HepG2 (cell line): ENCODE data around the gene ATPAF2. TPM values are rescaled to one million over a fixed set of nuclear protein-coding genes. Genes with fewer than 3 reads are reported as not detected.
A peak's percentile ranks its signal among the peaks of the same experiment; 100 is the strongest.

Experiments
- ATAC-seq: fragments of 200-7000 bp; cut with Tn5 transposase; 3 replicates; pipeline ENCODE4 v1.9.1; 2020; ENCODE audit warnings: mild to moderate bottlenecking, moderate library complexity
- BruUV-seq: library from RNA; stranded (reverse); fragments of 400-500 nt; replicated peaks from 2 replicates; lab custom pipeline; 2021; lab: Mats Ljungman, UMichigan
- CTCF ChIA-PET: fragments of 300-600 bp; formaldehyde crosslinking; extraction: SDS; loops from one replicate; lab custom pipeline; 2021; ENCODE audit warnings: low total read pairs, inconsistent platforms, low intra/inter-chr PET ratio; lab: Yijun Ruan, JAX
- POLR2A ChIA-PET: fragments of 350-600 bp; sonication (Branson Sonifier 250); formaldehyde crosslinking; loops from one replicate; lab custom pipeline; 2020; ENCODE audit warnings: antibody characterized with exemption, inconsistent platforms; lab: Yijun Ruan, JAX
- DNase-seq: peaks from one replicate; pipeline ENCODE4 v3.0.0-alpha.2; 2015; ENCODE audit warnings: low spot score
- FAIRE-seq: peaks from 3 replicates; lab custom pipeline; 2011; peaks lifted over from hg19 to GRCh38; lab: Jason Lieb, UNC
- H2AFZ ChIP-seq: one replicate; pipeline ENCODE4 v1.6.1; 2011; ENCODE audit warnings: low read length, inconsistent platforms
- H3K27ac ChIP-seq: fragments of 300-600 bp; 3 replicates; pipeline ENCODE4 v1.8.0; 2011; ENCODE audit warnings: mixed run types, mild to moderate bottlenecking, mixed read lengths, low read length, inconsistent platforms; ENCODE audit not compliant: insufficient read depth; ENCODE audit errors: extremely low read length
- H3K27me3 ChIP-seq, 2 experiments: fragments of 200-600 bp in 1 of 2; 2 replicates in 1 of 2; 3 replicates in 1 of 2; pipeline versions ENCODE4 v1.6.0 to v1.8.0; 2011; ENCODE audit warnings: low read length in 2 of 2, mild to moderate bottlenecking in 2 of 2, moderate library complexity in 2 of 2, inconsistent platforms in 1 of 2; ENCODE audit not compliant: insufficient read depth in 2 of 2, control insufficient read depth in 1 of 2
- H3K36me3 ChIP-seq, 2 experiments: fragments of 200-600 bp in 1 of 2; replicated peaks in 1 of 2; 2 replicates in 1 of 2; 3 replicates in 1 of 2; pipeline versions ENCODE4 v1.5.1 to v1.8.0; 2011; ENCODE audit warnings: low read length in 2 of 2, inconsistent platforms in 1 of 2; ENCODE audit not compliant: insufficient read depth in 2 of 2, control insufficient read depth in 1 of 2
- H3K4me1 ChIP-seq: 2 replicates; pipeline ENCODE4 v1.5.1; 2012; ENCODE audit warnings: low read length, inconsistent platforms; ENCODE audit not compliant: insufficient read depth
- H3K4me2 ChIP-seq: 2 replicates; pipeline ENCODE4 v1.6.0; 2011; ENCODE audit warnings: low read depth, low read length, inconsistent platforms
- H3K4me3 ChIP-seq, 3 experiments: fragments of 200-600 bp in 1 of 3; sonication (generic), shearing (Covaris generic) in 1 of 3; replicated peaks in 1 of 3; 2 replicates each; pipeline ENCODE4 v1.5.1; 2011 to 2016; ENCODE audit warnings: low read length in 3 of 3, inconsistent platforms in 2 of 3, low read depth in 2 of 3, mild to moderate bottlenecking in 2 of 3, control low read depth in 1 of 3, mixed read lengths in 1 of 3; ENCODE audit not compliant: insufficient read depth in 1 of 3
- H3K79me2 ChIP-seq: one replicate; pipeline ENCODE4 v1.6.1; 2011; ENCODE audit warnings: low read length, inconsistent platforms; ENCODE audit not compliant: insufficient read depth
- H3K9ac ChIP-seq: 2 replicates; pipeline ENCODE4 v1.6.0; 2011; ENCODE audit warnings: mild to moderate bottlenecking, low read depth, low read length, inconsistent platforms; ENCODE audit not compliant: insufficient read depth
- H3K9me3 ChIP-seq: 2 replicates; pipeline ENCODE4 v1.5.1; 2012; ENCODE audit warnings: mild to moderate bottlenecking, low read length
- H4K20me1 ChIP-seq: 2 replicates; pipeline ENCODE4 v1.6.0; 2011; ENCODE audit warnings: inconsistent platforms, mild to moderate bottlenecking, low read length, moderate library complexity; ENCODE audit not compliant: insufficient read depth
- CBX1 ChIP-seq: IDR thresholded peaks from one replicate; pipeline ENCODE4 v1.6.1; 2016; ENCODE audit warnings: antibody characterized with exemption, low read depth
- CENPBD1 ChIP-seq: sonication (generic); formaldehyde crosslinking; IDR thresholded peaks from 2 replicates; pipeline ENCODE4 v1.8.0; 2022; ENCODE audit warnings: missing genetic modification reagents, low read depth, mild to moderate bottlenecking, borderline replicate concordance
- DZIP1 ChIP-seq: sonication (generic); formaldehyde crosslinking; IDR thresholded peaks from 2 replicates; pipeline ENCODE4 v1.5.0; 2020; ENCODE audit warnings: mild to moderate bottlenecking, missing genetic modification reagents
- ETV5 ChIP-seq: IDR thresholded peaks from 2 replicates; pipeline ENCODE4 v1.6.1; 2018; ENCODE audit warnings: missing biosample characterization, missing genetic modification reagents, inconsistent platforms, borderline replicate concordance
- HNRNPK ChIP-seq: fragments of 200-400 bp; formaldehyde crosslinking; IDR thresholded peaks from 2 replicates; pipeline ENCODE4 v1.6.1; 2018; ENCODE audit warnings: low read length, low read depth, moderate library complexity, mild to moderate bottlenecking; ENCODE audit not compliant: poor library complexity, severe bottlenecking
- MXD3 ChIP-seq: IDR thresholded peaks from 2 replicates; pipeline ENCODE4 v1.6.1; 2016; ENCODE audit warnings: mild to moderate bottlenecking, missing biosample characterization, missing genetic modification reagents
- ZFAT ChIP-seq: sonication (generic); formaldehyde crosslinking; conservative IDR thresholded peaks from 2 replicates; pipeline ENCODE4 v1.8.1; 2023; ENCODE audit warnings: missing genetic modification reagents, inconsistent platforms
- ZNF142 ChIP-seq: sonication (generic); formaldehyde crosslinking; IDR thresholded peaks from 2 replicates; pipeline ENCODE4 v1.4.0; 2020; ENCODE audit warnings: missing genetic modification reagents
- ZNF570 ChIP-seq: sonication (generic); formaldehyde crosslinking; IDR thresholded peaks from 2 replicates; pipeline ENCODE4 v1.4.0; 2020; ENCODE audit warnings: mild to moderate bottlenecking, missing genetic modification reagents, borderline replicate concordance
- WGBS: methylation state at CpG from one replicate; pipeline ENCODE4 v1.1.6; 2017; ENCODE audit warnings: low lambda C conversion rate; 5-methylcytosine and 5-hydroxymethylcytosine counted together
- in situ Hi-C: cut with HindIII; loops from 2 replicates; pipeline ENCODE4 v1.10.0; 2017; ENCODE audit warnings: low pct_unique_long_range_greater_than_20kb; ENCODE audit not compliant: extremely low pct_ligation_motif_present
- intact Hi-C: fragments of 100-400 bp; cut with micrococcal nuclease; formaldehyde crosslinking; loops from one replicate; pipeline ENCODE4 v1.10.0; 2022; ENCODE audit not compliant: unreplicated experiment
- polyA plus RNA-seq, 8 experiments: library from polyadenylated mRNA; depleted of rRNA in 3 of 8; stranded (reverse) in 7 of 8; unstranded in 1 of 8; fragments of >200 nt; fragmentation: Illumina TruSeq in 4 of 8; extraction: Trizol in 4 of 8; gene quantifications; 2 replicates each; pipeline versions ENCODE4 v1.2.1 to v1.2.3, GENCODE V29; 2011 to 2016; ENCODE audit warnings: low read depth in 4 of 8, missing spikeins in 1 of 8, mixed read lengths in 1 of 8; ENCODE audit not compliant: insufficient read depth in 1 of 8
- total RNA-seq, 5 experiments: library from RNA; depleted of rRNA; stranded (reverse); fragments of >200 nt; fragmentation: Illumina TruSeq; extraction: Trizol; gene quantifications; 2 replicates each; pipeline ENCODE4 v1.2.3, GENCODE V29; 2016; ENCODE audit warnings: low read depth in 1 of 5

The ATPAF2 gene
- total and polyA plus RNA-seq, 2 of the 13 experiments (the other 11 are each of a cell fraction or from before 2014, with no cell fraction given), result 15.0 to 16.5 TPM

- TF ChIP-seq CBX1, result no peak
Measured at GRCh38 chr17:18079543-18079942, 40.6 kb upstream of the ATPAF2 start (continued).

- H3K79me2 ChIP-seq, result no peaks in the 10 kb centered on the region
- no peak overlapping the region for H3K27ac ChIP-seq
- intact Hi-C loops, result no loop called here
- H3K4me2 ChIP-seq, result no peak overlapping the region
- ChIA-PET CTCF (no interaction called here), POLR2A (no interaction called here)
- FAIRE-seq (no peak), ATAC-seq (0 out of 3 replicates have a peak, but pooled peaks have one; percentile 32), DNase-seq (no peak)
- in situ Hi-C loops, result no loop called here
- H3K27me3 ChIP-seq, result no peaks in the 10 kb centered on the region
- no peak overlapping the region for H3K4me3 ChIP-seq
- no TSS peak for BruUV-seq
- no peak for TF ChIP-seq MXD3 (CRISPR knock-in tag)
- TF ChIP-seq DZIP1 (CRISPR knock-in tag), result no peak
- TF ChIP-seq HNRNPK, result no peak
- TF ChIP-seq ZNF142 (CRISPR knock-in tag), result no peak
- no peak for TF ChIP-seq ZFAT (CRISPR knock-in tag)
- no peak for TF ChIP-seq CENPBD1 (CRISPR knock-in tag)
- TF ChIP-seq ETV5 (CRISPR knock-in tag), result no peak
- no peak for TF ChIP-seq ZNF570 (CRISPR knock-in tag)
- H3K9ac ChIP-seq, result no peak overlapping the region
- no peaks in the 10 kb centered on the region for H3K9me3 ChIP-seq
- WGBS, result 46% methylated on average over 6 of the region's 7 CpGs
- H2AFZ ChIP-seq, result no peak overlapping the region
- no peaks in the 10 kb centered on the region for H4K20me1 ChIP-seq
- H3K36me3 ChIP-seq, result no peaks in the 10 kb centered on the region
- H3K4me1 ChIP-seq, result peaks cover 38% of the 10 kb centered on the region
Measured at GRCh38 chr17:18076936-18077335, 38.0 kb upstream of the ATPAF2 start.
